ENCODE measurements around the gene PSORS1C2. TPM values are rescaled to one million over a fixed set of nuclear protein-coding genes. Genes with fewer than 3 reads are reported as not detected.

Gene PSORS1C2
- total and polyA plus RNA-seq, 4 donors: not detected

- TF ChIP-seq, protein P1, sequence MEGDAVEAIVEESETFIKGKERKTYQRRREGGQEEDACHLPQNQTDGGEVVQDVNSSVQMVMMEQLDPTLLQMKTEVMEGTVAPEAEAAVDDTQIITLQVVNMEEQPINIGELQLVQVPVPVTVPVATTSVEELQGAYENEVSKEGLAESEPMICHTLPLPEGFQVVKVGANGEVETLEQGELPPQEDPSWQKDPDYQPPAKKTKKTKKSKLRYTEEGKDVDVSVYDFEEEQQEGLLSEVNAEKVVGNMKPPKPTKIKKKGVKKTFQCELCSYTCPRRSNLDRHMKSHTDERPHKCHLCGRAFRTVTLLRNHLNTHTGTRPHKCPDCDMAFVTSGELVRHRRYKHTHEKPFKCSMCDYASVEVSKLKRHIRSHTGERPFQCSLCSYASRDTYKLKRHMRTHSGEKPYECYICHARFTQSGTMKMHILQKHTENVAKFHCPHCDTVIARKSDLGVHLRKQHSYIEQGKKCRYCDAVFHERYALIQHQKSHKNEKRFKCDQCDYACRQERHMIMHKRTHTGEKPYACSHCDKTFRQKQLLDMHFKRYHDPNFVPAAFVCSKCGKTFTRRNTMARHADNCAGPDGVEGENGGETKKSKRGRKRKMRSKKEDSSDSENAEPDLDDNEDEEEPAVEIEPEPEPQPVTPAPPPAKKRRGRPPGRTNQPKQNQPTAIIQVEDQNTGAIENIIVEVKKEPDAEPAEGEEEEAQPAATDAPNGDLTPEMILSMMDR (IDR thresholded peaks at IDR 0.05; ENCODE audit: low read depth, low read length, missing input control): no peak
- TF ChIP-seq EGR1 (IDR thresholded peaks at IDR 0.05; ENCODE audit: low read depth in 2 of 2) (no peak), RXRA (IDR thresholded peaks at IDR 0.05) (peak; percentile 80 to 87)
These were observed 11.1 kb upstream of the PSORS1C2 start (continued) for GRCh38 chr6:31149827-31150447.

- 97% methylated on average over 10 of the region's 10 CpGs for WGBS
- no peak for TF ChIP-seq RXRA (IDR thresholded peaks at IDR 0.05)
These were observed 6.5 kb upstream of the PSORS1C2 start for GRCh38 chr6:31145386-31145785.

GRCh38 chr6:31144970-31145340, 6.1 kb upstream of the PSORS1C2 start:
- WGBS: 81% methylated on average over 11 of the region's 11 CpGs
- peaks cover 0 to 8% (median 5%) of the 10 kb centered on the region in 4 donors for H3K36me3 ChIP-seq (ENCODE audit: control insufficient read depth in 4 of 4, insufficient read depth in 3 of 4, low read depth in 1 of 4, low read length in 3 of 4)
- TF ChIP-seq, protein P2, sequence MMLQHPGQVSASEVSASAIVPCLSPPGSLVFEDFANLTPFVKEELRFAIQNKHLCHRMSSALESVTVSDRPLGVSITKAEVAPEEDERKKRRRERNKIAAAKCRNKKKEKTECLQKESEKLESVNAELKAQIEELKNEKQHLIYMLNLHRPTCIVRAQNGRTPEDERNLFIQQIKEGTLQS (IDR thresholded peaks at IDR 0.05): no peak
- TF ChIP-seq NR2F2 (IDR thresholded peaks at IDR 0.05) (no peak), GABPA (IDR thresholded peaks at IDR 0.05 in 1 of 2, conservative IDR thresholded peaks at IDR 0.05 in 1 of 2) (no peak), MAX (IDR thresholded peaks at IDR 0.05) (no peak), HNF4G (IDR thresholded peaks at IDR 0.05) (no peak), YY1 (IDR thresholded peaks at IDR 0.05) (no peak), SP1 (IDR thresholded peaks at IDR 0.05) (no peak), EGR1 (IDR thresholded peaks at IDR 0.05; ENCODE audit: low read depth in 2 of 2) (no peak), FOXA1 (IDR thresholded peaks at IDR 0.05) (no peak), HNF4A (conservative IDR thresholded peaks at IDR 0.05) (no peak), JUND (IDR thresholded peaks at IDR 0.05) (no peak), RAD21 (IDR thresholded peaks at IDR 0.05) (no peak), TAF1 (conservative IDR thresholded peaks at IDR 0.05) (no peak), REST (IDR thresholded peaks at IDR 0.05) (no peak), FOXA2 (IDR thresholded peaks at IDR 0.05) (no peak), RXRA (IDR thresholded peaks at IDR 0.05) (no peak)
- TF ChIP-seq, protein P3, sequence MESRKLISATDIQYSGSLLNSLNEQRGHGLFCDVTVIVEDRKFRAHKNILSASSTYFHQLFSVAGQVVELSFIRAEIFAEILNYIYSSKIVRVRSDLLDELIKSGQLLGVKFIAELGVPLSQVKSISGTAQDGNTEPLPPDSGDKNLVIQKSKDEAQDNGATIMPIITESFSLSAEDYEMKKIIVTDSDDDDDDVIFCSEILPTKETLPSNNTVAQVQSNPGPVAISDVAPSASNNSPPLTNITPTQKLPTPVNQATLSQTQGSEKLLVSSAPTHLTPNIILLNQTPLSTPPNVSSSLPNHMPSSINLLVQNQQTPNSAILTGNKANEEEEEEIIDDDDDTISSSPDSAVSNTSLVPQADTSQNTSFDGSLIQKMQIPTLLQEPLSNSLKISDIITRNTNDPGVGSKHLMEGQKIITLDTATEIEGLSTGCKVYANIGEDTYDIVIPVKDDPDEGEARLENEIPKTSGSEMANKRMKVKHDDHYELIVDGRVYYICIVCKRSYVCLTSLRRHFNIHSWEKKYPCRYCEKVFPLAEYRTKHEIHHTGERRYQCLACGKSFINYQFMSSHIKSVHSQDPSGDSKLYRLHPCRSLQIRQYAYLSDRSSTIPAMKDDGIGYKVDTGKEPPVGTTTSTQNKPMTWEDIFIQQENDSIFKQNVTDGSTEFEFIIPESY (IDR thresholded peaks at IDR 0.05): no peak
- TF ChIP-seq, protein P1 (IDR thresholded peaks at IDR 0.05; ENCODE audit: low read depth, low read length, missing input control): no peak

More at GRCh38 chr6:31145386-31145785, 6.5 kb upstream of the PSORS1C2 start:
- H3K27ac ChIP-seq (ENCODE audit: low read depth in 1 of 2, low read length in 2 of 2): no peak overlapping the region
- DNase-seq (ENCODE audit: low spot score): no peak
- peaks cover 0 to 8% (median 5%) of the 10 kb centered on the region in 4 donors for H3K36me3 ChIP-seq (ENCODE audit: control insufficient read depth in 4 of 4, insufficient read depth in 3 of 4, low read depth in 1 of 4, low read length in 3 of 4)
- H3K4me3 ChIP-seq (ENCODE audit: low read depth in 1 of 3, low read length in 3 of 3): no peak overlapping the region
- no peaks in the 10 kb centered on the region for H3K27me3 ChIP-seq (ENCODE audit: control insufficient read depth in 4 of 4, insufficient read depth in 4 of 4, low read length in 3 of 4)
- no peak overlapping the region for H3K9ac ChIP-seq (ENCODE audit: low read depth in 1 of 2, low read length in 2 of 2)
- no peaks in the 10 kb centered on the region for H3K9me3 ChIP-seq (ENCODE audit: control insufficient read depth in 4 of 4, low read length in 3 of 4)
- peaks cover 0 to 6% (median 5%) of the 10 kb centered on the region in 4 donors for H3K4me1 ChIP-seq (ENCODE audit: control insufficient read depth in 4 of 4, insufficient read depth in 4 of 4, low read length in 3 of 4)

More at GRCh38 chr6:31144970-31145340, 6.1 kb upstream of the PSORS1C2 start:
- H3K4me3 ChIP-seq (ENCODE audit: low read depth in 1 of 3, low read length in 3 of 3): no peak overlapping the region
- H3K27ac ChIP-seq (ENCODE audit: low read depth in 1 of 2, low read length in 2 of 2): no peak overlapping the region
- H3K4me1 ChIP-seq (ENCODE audit: control insufficient read depth in 4 of 4, insufficient read depth in 4 of 4, low read length in 3 of 4): peaks cover 0 to 2% (median 1%) of the 10 kb centered on the region in 4 donors
- no peaks in the 10 kb centered on the region for H3K9me3 ChIP-seq (ENCODE audit: control insufficient read depth in 4 of 4, low read length in 3 of 4)
- no peak overlapping the region for H3K9ac ChIP-seq (ENCODE audit: low read depth in 1 of 2, low read length in 2 of 2)
- no peaks in the 10 kb centered on the region for H3K27me3 ChIP-seq (ENCODE audit: control insufficient read depth in 4 of 4, insufficient read depth in 4 of 4, low read length in 3 of 4)
- no peak for DNase-seq (ENCODE audit: low spot score)

Data from liver (tissue), 9 donors.